DMS53 (cell line): Measurements from ENCODE around the gene SMIM44.

Experiments
- DNase-seq: peaks from one replicate; lab custom pipeline; 2025; lab: John Stamatoyannopoulos, UW

Gene SMIM44

DNA sequence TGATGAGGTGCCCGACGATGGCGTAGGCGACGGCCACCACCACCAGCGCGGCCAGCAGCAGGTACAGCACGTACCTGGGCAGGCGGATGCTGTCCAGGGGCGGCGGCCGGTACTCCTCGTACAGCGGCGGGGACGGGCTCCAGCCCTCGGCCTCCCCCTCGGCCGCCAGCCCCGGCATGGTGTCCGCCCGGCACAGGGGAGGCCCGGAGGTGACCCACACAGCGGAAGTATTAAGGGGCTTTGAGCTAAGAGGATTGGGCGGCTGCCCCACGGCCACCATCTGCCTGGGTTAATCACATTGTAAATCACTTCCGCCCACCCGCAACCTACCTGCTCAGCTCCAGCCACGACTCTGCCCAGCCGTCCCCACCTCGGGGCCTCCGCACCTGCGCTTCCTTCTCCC is at the start of gene SMIM44:
TSS of gene SMIM44 (minus strand) at position 216 of the 403 bp plus-strand sequence. CDS start at position 178, 38 bp downstream.
- DNase-seq, result peak; percentile 78

GRCh38 chr19:3533033-3533432 is 49.8 kb upstream of the SMIM44 start:
- no peak for DNase-seq

- DNase-seq, result no peak
Observed at GRCh38 chr19:3532154-3532786, 49.0 kb upstream of the SMIM44 start.

DNA sequence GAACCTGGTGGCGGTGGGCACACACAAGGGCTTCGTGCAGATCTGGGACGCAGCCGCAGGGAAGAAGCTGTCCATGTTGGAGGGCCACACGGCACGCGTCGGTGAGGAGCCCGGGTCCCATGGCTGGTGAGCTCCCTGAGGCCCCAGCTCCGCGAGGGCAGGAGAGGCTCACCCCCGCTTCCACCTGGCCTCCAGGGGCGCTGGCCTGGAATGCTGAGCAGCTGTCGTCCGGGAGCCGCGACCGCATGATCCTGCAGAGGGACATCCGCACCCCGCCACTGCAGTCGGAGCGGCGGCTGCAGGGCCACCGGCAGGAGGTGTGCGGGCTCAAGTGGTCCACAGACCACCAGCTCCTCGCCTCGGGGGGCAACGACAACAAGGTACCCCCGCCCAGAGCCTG is 48.5 kb upstream of the SMIM44 start:
- DNase-seq, result no peak

GRCh38 chr19:3530389-3530788 is 47.1 kb upstream of the SMIM44 start:
- no peak for DNase-seq

DNA sequence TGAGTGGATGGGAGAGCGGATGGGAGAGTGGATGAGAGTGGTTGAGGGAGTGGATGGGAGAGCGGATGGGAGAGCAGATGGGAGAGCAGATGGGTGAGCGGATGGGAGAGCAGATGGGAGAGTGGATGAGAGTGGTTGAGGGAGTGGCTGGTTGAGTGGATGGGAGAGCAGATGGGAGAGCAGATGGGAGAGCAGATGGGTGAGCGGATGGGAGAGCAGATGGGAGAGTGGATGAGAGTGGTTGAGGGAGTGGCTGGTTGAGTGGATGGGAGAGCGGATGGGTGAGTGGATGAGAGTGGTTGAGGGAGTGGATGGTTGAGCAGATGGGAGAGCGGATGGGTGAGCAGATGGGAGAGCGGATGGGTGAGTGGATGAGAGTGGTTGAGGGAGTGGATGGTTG is 46.1 kb upstream of the SMIM44 start:
- DNase-seq, result peak; percentile 45

DNA sequence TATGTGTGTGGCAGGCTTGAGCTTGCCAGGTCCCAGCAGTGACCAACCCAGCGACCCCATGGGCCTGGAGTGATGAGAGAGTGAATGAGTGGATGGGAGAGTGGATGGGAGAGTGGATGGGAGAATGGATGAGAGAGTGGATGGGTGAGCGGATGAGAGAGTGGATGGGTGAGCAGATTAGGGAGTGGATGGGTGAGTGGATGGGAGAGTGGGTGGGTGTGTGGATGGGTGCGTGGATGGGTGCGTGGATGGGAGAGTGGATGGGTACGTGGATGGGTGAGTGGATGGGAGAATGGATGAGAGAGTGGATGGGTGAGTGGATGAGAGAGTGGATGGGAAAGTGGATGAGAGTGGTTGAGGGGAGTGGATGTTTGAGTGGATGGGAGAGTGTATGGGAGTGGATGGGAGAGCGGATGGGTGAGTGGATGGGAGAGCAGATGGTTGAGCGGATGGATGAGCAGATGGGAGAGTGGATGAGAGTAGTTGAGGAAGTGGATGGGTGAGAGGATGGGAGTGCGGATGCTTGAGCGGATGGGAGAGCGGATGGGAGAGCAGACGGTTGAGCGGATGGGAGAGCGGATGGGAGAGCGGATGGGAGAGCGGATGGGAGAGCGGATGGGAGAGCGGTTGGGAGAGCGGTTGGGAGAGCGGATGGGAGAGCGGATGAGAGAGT is 45.4 kb upstream of the SMIM44 start:
- no peak for DNase-seq

- no peak for DNase-seq
Observed at GRCh38 chr19:3528080-3528479, 44.8 kb upstream of the SMIM44 start.

GRCh38 chr19:3527238-3527910 is 44.1 kb upstream of the SMIM44 start:
- no peak for DNase-seq

- no peak for DNase-seq
Observed at GRCh38 chr19:3526507-3527237, 43.4 kb upstream of the SMIM44 start.

- no peak for DNase-seq
Observed at GRCh38 chr19:3524904-3525451, 41.7 kb upstream of the SMIM44 start.

DNA sequence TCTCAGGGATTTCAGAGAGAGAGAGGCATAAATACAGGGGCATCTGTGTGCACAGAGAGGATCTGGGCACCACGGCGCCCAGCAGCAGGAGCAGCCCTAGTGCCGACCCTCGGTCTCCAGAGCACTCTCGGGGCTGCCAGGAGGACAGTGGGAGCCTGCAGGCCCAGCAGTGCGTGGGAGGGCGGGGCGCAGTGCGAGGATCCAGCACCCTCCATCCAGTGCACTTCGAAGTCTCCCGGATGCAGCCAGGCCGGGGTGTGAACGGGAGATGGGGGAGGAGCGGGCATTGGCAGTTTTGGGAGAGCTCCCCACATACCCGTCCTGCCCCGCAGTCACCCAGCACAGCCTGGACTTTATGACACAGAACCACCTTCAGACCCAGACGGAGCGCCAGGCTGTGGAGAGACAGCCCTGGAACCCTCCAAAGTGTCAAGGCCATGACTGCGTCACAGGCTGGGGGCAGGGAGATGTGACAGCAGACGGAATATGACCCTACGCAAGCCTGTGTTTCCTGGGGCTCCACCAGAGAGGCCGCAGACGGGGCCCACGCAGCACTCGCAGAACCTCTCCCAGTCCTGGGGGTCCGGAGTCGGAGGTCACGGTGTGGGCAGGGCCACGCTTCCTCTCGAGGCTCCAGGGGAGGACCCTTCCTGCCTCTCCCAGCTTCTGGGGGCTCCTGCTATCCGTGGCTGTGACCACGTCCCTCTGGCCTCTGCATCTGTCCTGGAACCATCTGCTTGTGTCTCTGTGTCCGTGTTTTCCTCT is 41.0 kb upstream of the SMIM44 start:
- no peak for DNase-seq

DNA sequence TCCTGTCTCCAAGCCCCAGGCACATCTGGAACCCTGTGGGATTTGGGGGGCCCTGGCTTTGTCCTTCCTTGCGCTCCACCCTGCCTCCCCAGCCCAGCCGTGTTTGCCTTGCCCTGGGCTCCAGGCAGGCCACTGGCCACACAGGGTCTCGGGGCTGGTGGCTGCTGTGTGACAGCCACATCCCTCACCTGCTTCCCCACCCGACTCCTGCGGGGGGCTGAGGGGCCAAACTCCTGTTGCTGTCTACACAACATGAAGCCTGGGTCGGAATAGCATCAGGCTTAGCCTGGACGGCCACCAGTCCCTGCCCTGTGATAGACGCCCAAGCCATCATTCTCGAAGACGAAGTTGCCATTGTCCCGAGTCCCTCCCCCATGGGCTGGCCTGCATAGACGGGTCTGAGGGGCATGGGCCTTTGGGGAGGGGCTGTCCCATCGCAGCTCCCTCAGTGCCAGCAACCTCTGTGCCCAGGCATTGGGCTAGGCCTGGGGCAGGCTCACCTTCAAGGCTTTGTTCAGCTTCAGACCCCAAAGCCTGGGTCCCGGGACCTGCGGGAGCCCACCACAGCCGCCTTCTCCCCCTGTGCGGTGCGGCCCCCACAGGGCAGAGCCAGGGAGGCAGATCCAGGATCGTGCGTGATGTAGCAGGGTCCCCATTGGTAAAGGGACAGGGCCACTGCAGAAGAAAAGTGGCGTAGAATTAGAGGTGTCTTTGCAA is 40.3 kb upstream of the SMIM44 start:
- no peak for DNase-seq

DNA sequence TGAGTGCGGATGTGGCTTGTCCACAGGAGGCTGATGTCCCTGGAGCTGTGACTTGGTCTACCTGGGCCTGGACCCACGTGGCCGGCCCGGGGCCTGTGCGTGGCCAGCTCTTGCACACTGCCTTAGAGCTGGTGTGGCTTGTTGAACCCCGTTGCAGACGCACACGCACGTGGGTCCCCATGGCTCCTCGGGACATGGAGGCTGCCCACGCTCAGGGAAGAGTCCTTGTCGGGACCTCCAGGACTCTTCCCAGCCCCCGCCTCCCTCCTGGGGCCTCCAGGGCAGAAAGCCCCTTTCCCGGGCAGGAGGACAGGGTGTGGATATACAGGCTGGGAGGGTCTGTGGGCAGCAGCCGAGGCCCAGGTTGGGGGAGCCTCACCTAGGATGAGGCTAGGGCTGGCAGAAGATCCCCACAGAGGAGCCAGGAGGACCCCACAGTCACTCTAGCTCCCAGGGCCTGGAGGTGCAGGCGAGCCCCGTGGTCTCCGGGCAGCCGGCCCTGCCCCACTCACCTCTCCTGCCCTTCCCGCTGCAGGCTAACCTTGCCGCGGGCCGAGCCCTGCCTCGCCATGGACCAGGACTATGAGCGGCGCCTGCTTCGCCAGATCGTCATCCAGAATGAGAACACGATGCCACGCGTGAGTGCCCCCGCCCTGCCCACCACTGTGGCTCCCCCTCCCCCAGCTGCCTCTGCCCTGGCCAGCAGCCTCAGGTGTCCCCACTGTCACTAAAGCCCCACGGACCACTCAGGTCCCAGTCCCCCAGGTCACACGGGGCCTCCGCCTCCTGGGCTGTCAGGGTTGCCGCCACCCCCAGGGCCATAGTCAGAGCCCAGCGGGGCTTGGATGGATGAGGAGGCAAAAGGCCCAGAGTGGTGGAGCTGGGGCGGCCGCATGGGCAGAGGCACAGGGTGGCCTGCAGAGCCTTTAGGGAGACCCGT is 39.5 kb upstream of the SMIM44 start:
- no peak for DNase-seq

DNA sequence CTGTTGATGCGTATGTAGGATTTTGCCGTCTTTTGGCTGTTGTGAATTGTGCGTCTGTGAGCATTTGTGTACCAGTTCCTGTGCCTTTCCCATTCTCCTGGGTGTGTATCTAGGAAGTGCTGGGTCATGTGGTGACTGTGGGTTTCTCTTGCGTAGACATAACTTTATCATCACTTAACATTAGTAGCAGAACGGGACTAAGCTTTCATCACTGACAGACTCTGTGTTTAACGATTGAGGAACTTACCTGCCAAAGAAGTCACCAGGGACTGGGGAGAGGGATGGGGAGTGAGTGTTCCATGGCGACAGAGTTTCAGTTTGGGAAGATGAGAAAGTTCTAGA is 37.8 kb upstream of the SMIM44 start:
- no peak for DNase-seq

GRCh38 chr19:3520166-3521103 is 37.2 kb upstream of the SMIM44 start:
- DNase-seq, result no peak

GRCh38 chr19:3519126-3519525 is 35.9 kb upstream of the SMIM44 start:
- DNase-seq, result no peak

DNA sequence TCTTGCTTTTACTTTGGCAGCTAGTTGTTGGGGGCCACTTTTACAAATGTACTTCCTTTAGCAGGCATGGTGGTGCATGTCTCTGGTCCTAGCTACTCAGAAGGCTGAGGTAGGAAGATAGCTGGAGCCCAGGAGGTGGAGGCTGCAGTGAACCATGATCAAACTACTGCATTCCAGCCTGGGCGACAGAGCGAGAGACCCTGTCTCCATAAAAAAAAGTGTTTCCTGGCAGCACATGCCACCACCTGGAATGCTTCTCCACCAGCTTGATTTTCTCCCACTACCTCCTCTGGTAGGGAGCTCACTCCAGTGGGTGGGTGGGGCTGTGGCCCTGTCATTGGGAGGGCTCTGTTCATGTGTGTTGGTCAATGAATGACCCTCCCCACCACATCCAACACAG is 35.4 kb upstream of the SMIM44 start:
- DNase-seq, result no peak

- DNase-seq, result no peak
Observed at GRCh38 chr19:3518255-3518654, 35.0 kb upstream of the SMIM44 start.
